Activated T-helper 1 cell treated with Interleukin-2 at 50 U/mL for 16 hours (primary cell): Measurements from ENCODE around the gene DNAJC27.

Experiments
- DNase-seq: peaks from one replicate; pipeline ENCODE4 v3.0.0-alpha.2; 2020; ENCODE audit warnings: low read depth

Gene DNAJC27

DNA sequence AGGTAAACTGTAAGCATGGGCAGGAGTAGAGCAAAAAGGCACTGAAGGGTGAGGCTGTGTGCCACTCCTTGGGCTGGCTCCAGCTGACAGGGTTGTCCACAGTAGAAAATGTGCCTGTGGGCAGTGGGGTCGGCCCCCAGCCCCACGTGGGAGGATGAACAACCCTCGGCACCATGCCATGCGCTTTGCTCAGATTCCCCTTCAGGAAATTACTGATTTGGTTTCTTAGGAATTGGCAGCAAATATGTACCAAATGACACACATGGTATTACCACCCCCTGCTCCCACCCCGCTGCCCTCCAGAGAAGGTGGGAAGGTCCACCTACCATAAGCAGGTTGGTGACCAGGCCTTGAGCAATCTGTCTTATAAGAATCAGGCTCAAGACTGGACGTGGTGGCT, 65.3 kb downstream of the DNAJC27 start:
- DNase-seq: no peak

GRCh38 chr2:24903161-24904103, 68.3 kb downstream of the DNAJC27 start:
- no peak for DNase-seq

DNA sequence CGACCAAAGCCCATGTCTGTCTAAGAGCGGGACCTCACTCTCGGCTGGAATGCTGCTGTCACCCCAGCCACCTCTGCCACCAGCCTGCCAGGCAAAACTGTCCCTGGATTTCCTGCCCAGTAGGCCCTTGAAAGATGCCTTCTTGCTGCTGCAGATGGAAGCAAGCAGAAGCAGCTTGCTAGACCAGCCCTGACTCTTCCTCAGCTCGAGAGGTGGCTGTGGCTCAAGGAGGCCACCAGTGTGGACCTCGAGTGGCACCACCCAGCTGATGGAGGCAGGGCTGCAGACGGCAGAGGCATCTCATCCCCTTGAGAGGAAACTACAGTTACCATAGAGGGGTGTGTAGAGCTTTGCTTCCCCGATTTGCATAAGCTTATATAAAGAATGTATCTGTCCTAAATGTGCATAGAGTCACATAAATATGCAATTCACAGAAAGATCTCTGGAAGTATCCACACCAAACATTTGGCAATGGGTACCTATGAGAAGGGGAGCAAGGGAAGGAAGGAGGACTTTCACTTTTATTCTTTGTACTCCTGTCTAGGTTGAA, 72.3 kb downstream of the DNAJC27 start:
- no peak for DNase-seq

DNA sequence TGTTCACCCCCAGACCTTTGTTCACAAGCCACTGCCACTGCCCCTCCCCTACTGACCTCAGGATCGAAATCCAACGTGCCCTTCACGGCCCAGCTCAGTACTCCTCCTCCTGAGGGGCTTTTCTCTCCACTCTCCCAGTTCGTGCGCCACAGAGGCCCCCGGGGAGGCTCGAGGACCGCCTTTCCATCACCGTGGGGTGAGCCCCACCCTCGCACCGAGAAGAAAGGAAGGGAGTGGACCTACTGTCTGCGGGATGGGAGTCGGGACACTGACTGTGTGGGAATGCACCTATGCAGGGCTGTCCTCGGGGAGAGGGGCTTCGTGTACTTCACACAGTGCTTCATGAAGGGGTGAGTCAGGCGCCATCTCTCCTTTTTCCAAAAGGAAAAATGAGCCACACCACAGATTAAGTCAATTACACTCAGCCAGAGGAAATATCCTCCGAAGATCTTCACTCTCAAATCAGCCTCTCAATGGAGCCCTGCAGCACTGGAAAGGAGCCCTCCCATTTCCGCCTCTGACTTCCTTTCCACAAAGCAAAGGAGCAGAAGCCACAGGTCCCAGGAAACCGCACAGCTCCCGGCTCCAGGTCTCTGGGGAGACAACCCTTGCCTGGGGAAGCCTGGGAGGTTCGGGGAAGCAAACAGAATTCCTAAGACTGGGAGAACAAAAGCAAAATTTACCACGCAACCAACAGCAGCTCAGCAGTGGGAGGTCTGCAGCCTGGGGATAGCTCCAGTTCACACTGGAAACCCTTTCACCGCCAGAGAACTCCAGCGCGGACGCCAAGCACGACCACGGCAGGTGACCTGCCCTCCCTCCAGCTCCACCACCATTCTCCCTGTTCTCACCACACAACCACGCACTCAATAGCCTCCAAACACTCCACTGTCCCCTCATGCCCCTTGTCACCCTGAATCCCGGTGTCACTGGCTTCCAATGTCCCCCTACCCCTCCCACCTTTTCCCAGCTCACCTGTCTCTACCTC, 73.3 kb downstream of the DNAJC27 start:
- no peak for DNase-seq

DNA sequence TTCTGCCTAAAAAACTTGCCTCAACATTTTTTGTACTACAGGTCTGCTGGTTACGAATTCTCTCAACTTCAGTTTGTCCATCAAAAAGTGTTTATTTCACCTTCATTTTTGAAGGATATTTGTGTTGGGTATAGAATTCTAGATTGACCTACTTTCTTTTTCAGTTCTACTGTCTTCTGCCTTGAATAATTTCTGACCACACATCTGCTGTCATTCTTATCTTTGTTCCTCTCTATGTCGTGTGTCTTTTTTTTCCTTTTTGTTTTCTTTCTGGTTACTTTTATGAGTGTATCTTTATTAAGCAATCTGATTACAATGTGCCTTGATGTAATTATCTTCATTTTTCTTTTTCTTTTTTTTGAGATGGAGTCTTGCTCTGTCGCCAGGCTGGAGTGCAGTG, 77.0 kb downstream of the DNAJC27 start:
- no peak for DNase-seq

GRCh38 chr2:24893934-24894333, 77.8 kb downstream of the DNAJC27 start:
- DNase-seq: no peak
